ENCODE data around the gene HDAC4. TPM values are rescaled to one million over a fixed set of nuclear protein-coding genes. Genes with fewer than 3 reads are reported as not detected.

HDAC4 gene
- total and polyA plus RNA-seq, 9 of the 15 experiments (the other 6 are each of a cell fraction or from before 2014, with no cell fraction given), result 0.11 to 20.2 (median 4.0) TPM

DNA sequence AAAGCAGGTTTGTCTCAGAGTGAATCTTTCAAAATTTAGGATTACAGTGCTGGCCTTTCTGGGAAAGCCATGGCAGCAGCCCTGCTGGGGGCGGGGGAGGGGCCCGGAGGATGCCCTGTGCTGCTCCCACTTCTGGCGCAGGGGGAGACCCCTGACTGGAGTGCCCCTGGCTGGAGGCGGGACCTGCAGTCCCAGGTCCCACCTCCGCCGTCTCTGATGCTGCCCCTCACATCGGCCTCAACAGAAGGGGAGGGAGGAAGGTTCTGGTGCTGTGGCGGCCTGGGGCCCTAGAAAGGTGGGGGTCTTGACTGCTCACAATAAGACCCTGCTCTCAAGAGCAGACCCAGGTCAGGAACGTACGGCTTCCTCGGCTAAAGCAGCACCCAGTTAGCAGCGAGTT lies 336.6 kb downstream of the HDAC4 start:
- CTCF ChIA-PET (ENCODE audit: low intra/inter-chr PET ratio), result no interaction called here

GRCh38 chr2:239062743-239063142 lies 338.1 kb downstream of the HDAC4 start:
- Histone ChIP-seq H4K20me1 (replicated peaks; ENCODE audit: control insufficient read depth, insufficient read depth, low read length) (no peaks in the 10 kb centered on the region), H3K4me3 (no peak overlapping the region), H3K4me1 (replicated peaks in 1 of 2; ENCODE audit: control insufficient read depth in 2 of 2, insufficient read depth in 2 of 2, low read length in 2 of 2) (no peaks in the 10 kb centered on the region; a peak in 1 of 5 replicates), H3K9ac (ENCODE audit: insufficient read depth in 1 of 2, low read depth in 2 of 2, low read length in 2 of 2) (no peak overlapping the region), H3K9me1 (ENCODE audit: control insufficient read depth, insufficient read depth, low read length) (no peaks in the 10 kb centered on the region), H3K9me3 (replicated peaks; ENCODE audit: control insufficient read depth, insufficient read depth, low read depth, low read length) (no peaks in the 10 kb centered on the region), H3K79me2 (ENCODE audit: control insufficient read depth, insufficient read depth, low read length) (no peaks in the 10 kb centered on the region), H2AFZ (ENCODE audit: low read depth, low read length) (no peak overlapping the region), H3K27ac (ENCODE audit: extremely low read depth, low read depth, low read length) (no peak overlapping the region), H3K27me3 (ENCODE audit: control insufficient read depth in 2 of 2, insufficient read depth in 2 of 2, low read length in 2 of 2) (no peaks in the 10 kb centered on the region), H3K4me2 (ENCODE audit: insufficient read depth, low read length) (no peak overlapping the region), H3K36me3 (ENCODE audit: control insufficient read depth, insufficient read depth, low read length) (no peaks in the 10 kb centered on the region)
- POLR2A ChIA-PET, result no interaction called here
- in situ Hi-C loops (cut with MboI), result no loop called here
- no peak for FAIRE-seq
- ATAC-seq, result no peak
- TF ChIP-seq ZNF134 (CRISPR knock-in tag; conservative IDR thresholded peaks at IDR 0.05), result no peak
- TF ChIP-seq, protein P1, sequence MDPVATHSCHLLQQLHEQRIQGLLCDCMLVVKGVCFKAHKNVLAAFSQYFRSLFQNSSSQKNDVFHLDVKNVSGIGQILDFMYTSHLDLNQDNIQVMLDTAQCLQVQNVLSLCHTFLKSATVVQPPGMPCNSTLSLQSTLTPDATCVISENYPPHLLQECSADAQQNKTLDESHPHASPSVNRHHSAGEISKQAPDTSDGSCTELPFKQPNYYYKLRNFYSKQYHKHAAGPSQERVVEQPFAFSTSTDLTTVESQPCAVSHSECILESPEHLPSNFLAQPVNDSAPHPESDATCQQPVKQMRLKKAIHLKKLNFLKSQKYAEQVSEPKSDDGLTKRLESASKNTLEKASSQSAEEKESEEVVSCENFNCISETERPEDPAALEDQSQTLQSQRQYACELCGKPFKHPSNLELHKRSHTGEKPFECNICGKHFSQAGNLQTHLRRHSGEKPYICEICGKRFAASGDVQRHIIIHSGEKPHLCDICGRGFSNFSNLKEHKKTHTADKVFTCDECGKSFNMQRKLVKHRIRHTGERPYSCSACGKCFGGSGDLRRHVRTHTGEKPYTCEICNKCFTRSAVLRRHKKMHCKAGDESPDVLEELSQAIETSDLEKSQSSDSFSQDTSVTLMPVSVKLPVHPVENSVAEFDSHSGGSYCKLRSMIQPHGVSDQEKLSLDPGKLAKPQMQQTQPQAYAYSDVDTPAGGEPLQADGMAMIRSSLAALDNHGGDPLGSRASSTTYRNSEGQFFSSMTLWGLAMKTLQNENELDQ (CRISPR knock-in tag; IDR thresholded peaks at IDR 0.05; ENCODE audit: borderline replicate concordance), result no peak
- no peak for TF ChIP-seq LCOR (CRISPR knock-in tag; IDR thresholded peaks at IDR 0.05)
- CTCF ChIA-PET (ENCODE audit: low intra/inter-chr PET ratio), result no interaction called here
- intact Hi-C loops (cut with micrococcal nuclease), result no loop called here
- WGBS (ENCODE audit: insufficient coverage, low coverage, missing lambda C conversion rate), result 94% methylated on average over 9 of the region's 14 CpGs
- DNase-seq (ENCODE audit: extremely low read depth in 1 of 4, low spot score in 3 of 4), result no peak
- no TSS peak for BruUV-seq (replicated peaks)

More for the DNA sequence above, 336.6 kb downstream of the HDAC4 start:
- Histone ChIP-seq H3K27me3 (ENCODE audit: control insufficient read depth in 2 of 2, insufficient read depth in 2 of 2, low read length in 2 of 2) (no peaks in the 10 kb centered on the region), H3K4me2 (ENCODE audit: insufficient read depth, low read length) (no peak overlapping the region), H3K4me1 (replicated peaks in 1 of 2; ENCODE audit: control insufficient read depth in 2 of 2, insufficient read depth in 2 of 2, low read length in 2 of 2) (no peaks in the 10 kb centered on the region; a peak in 1 of 5 replicates), H3K36me3 (ENCODE audit: control insufficient read depth, insufficient read depth, low read length) (no peaks in the 10 kb centered on the region), H4K20me1 (replicated peaks; ENCODE audit: control insufficient read depth, insufficient read depth, low read length) (no peaks in the 10 kb centered on the region), H2AFZ (ENCODE audit: low read depth, low read length) (no peak overlapping the region), H3K9me3 (replicated peaks; ENCODE audit: control insufficient read depth, insufficient read depth, low read depth, low read length) (no peaks in the 10 kb centered on the region), H3K9me1 (ENCODE audit: control insufficient read depth, insufficient read depth, low read length) (no peaks in the 10 kb centered on the region), H3K27ac (ENCODE audit: extremely low read depth, low read depth, low read length) (no peak overlapping the region), H3K4me3 (no peak overlapping the region), H3K79me2 (ENCODE audit: control insufficient read depth, insufficient read depth, low read length) (no peaks in the 10 kb centered on the region), H3K9ac (ENCODE audit: insufficient read depth in 1 of 2, low read depth in 2 of 2, low read length in 2 of 2) (no peak overlapping the region; a peak in 1 of 4 replicates)
- DNase-seq (ENCODE audit: extremely low read depth in 1 of 4, low spot score in 3 of 4) (no peak), ATAC-seq (no peak), FAIRE-seq (no peak)
- in situ Hi-C loops (cut with MboI) (no loop called here), intact Hi-C loops (cut with micrococcal nuclease) (no loop called here)
- no TSS peak for BruUV-seq (replicated peaks)
- TF ChIP-seq CXXC5 (CRISPR knock-in tag; IDR thresholded peaks at IDR 0.05) (no peak), MBD2 (IDR thresholded peaks at IDR 0.05; ENCODE audit: borderline replicate concordance, low read depth) (no peak), ZNF830 (CRISPR knock-in tag; IDR thresholded peaks at IDR 0.05) (no peak)
- POLR2A ChIA-PET, result no interaction called here
- WGBS (ENCODE audit: insufficient coverage, low coverage, missing lambda C conversion rate), result 83% methylated on average over 2 of the region's 12 CpGs
